Measurements from ENCODE around the gene BANP. TPM values are rescaled to one million over a fixed set of nuclear protein-coding genes. Genes with fewer than 3 reads are reported as not detected.

Gene BANP
- total RNA-seq, 4 donors from 2014 or later: 7.4 to 45.5 (median 20.3) TPM

GRCh38 chr16:87957296-87958094 is 6.3 kb downstream of the BANP start:
- no peaks in the 10 kb centered on the region for H3K27me3 ChIP-seq
- no peak overlapping the region for H3K27ac ChIP-seq
- intact Hi-C loops (cut with DNase I; ENCODE audit: low total_unique reads): no loop called here
- no peak for DNase-seq
- H3K36me3 ChIP-seq: no peaks in the 10 kb centered on the region
- no peak overlapping the region for H3K4me3 ChIP-seq
- H3K4me1 ChIP-seq: peaks cover 0 to 3% of the 10 kb centered on the region in 2 donors
- H3K9me3 ChIP-seq: no peaks in the 10 kb centered on the region
- no peak for TF ChIP-seq CTCF (IDR thresholded peaks at IDR 0.05)
- no peak for TF ChIP-seq POLR2A (IDR thresholded peaks at IDR 0.05)

GRCh38 chr16:87958632-87959031 is 7.4 kb downstream of the BANP start:
- H3K27ac ChIP-seq: no peak overlapping the region
- H3K36me3 ChIP-seq: no peaks in the 10 kb centered on the region
- no peak for TF ChIP-seq POLR2A (IDR thresholded peaks at IDR 0.05)
- no peak for DNase-seq
- peaks cover 0 to 2% of the 10 kb centered on the region in 2 donors for H3K4me1 ChIP-seq
- no peak overlapping the region for H3K4me3 ChIP-seq
- H3K9me3 ChIP-seq: no peaks in the 10 kb centered on the region
- H3K27me3 ChIP-seq: no peaks in the 10 kb centered on the region
- intact Hi-C loops (cut with DNase I; ENCODE audit: low total_unique reads): no loop called here

- H3K27me3 ChIP-seq: no peaks in the 10 kb centered on the region
- H3K4me1 ChIP-seq: no peaks in the 10 kb centered on the region
- H3K27ac ChIP-seq: no peak overlapping the region
- no peaks in the 10 kb centered on the region for H3K9me3 ChIP-seq
- DNase-seq: no peak
- no peaks in the 10 kb centered on the region for H3K36me3 ChIP-seq
- TF ChIP-seq POLR2A (IDR thresholded peaks at IDR 0.05): no peak
- no peak overlapping the region for H3K4me3 ChIP-seq
- intact Hi-C loops (cut with DNase I; ENCODE audit: low total_unique reads): no loop called here
Observed at GRCh38 chr16:87959391-87959990, 8.3 kb downstream of the BANP start.

GRCh38 chr16:87960296-87960695 is 9.1 kb downstream of the BANP start:
- no peak overlapping the region for H3K27ac ChIP-seq
- H3K9me3 ChIP-seq: no peaks in the 10 kb centered on the region
- intact Hi-C loops (cut with DNase I; ENCODE audit: low total_unique reads): no loop called here
- no peak for DNase-seq
- no peak overlapping the region for H3K4me3 ChIP-seq
- H3K36me3 ChIP-seq: no peaks in the 10 kb centered on the region
- no peaks in the 10 kb centered on the region for H3K27me3 ChIP-seq
- no peak for TF ChIP-seq CTCF (IDR thresholded peaks at IDR 0.05)
- no peak for TF ChIP-seq POLR2A (IDR thresholded peaks at IDR 0.05)
- no peaks in the 10 kb centered on the region for H3K4me1 ChIP-seq

GRCh38 chr16:87960852-87961251 is 9.6 kb downstream of the BANP start:
- H3K36me3 ChIP-seq: no peaks in the 10 kb centered on the region
- no peaks in the 10 kb centered on the region for H3K9me3 ChIP-seq
- TF ChIP-seq POLR2A (IDR thresholded peaks at IDR 0.05) (no peak), CTCF (IDR thresholded peaks at IDR 0.05) (no peak)
- no peak for DNase-seq
- H3K4me1 ChIP-seq: peaks cover 0 to 2% of the 10 kb centered on the region in 2 donors
- no peak overlapping the region for H3K4me3 ChIP-seq
- H3K27me3 ChIP-seq: no peaks in the 10 kb centered on the region
- no peak overlapping the region for H3K27ac ChIP-seq
- intact Hi-C loops (cut with DNase I; ENCODE audit: low total_unique reads): no loop called here

GRCh38 chr16:87961623-87962022 is 10.4 kb downstream of the BANP start:
- Histone ChIP-seq H3K27me3 (no peaks in the 10 kb centered on the region), H3K4me1 (peaks cover 5 to 8% of the 10 kb centered on the region in 2 donors), H3K36me3 (no peaks in the 10 kb centered on the region), H3K27ac (no peak overlapping the region), H3K9me3 (no peaks in the 10 kb centered on the region), H3K4me3 (no peak overlapping the region)
- DNase-seq: no peak
- TF ChIP-seq CTCF (IDR thresholded peaks at IDR 0.05) (no peak), POLR2A (IDR thresholded peaks at IDR 0.05) (no peak)
- intact Hi-C loops (cut with DNase I; ENCODE audit: low total_unique reads): no loop called here
